H1 (cell line): ENCODE measurements around the gene ABCF2. TPM values are rescaled to one million over a fixed set of nuclear protein-coding genes. Genes with fewer than 3 reads are reported as not detected.

Experiments used
- CTCF ChIA-PET: fragments of 300-600 bp; sonication (Branson Sonifier 250); formaldehyde crosslinking; loops from one replicate; lab custom pipeline; 2021; ENCODE audit not compliant: partially characterized antibody; lab: Charles Lee
- POLR2A ChIA-PET: fragments of 300-600 bp; sonication (Branson Sonifier 250); formaldehyde crosslinking; loops from one replicate; lab custom pipeline; 2021; ENCODE audit warnings: inconsistent platforms; ENCODE audit not compliant: partially characterized antibody; lab: Charles Lee
- DNase-seq, 2 experiments: peaks; one replicate each; pipeline versions ENCODE4 v3.0.0 to v3.0.0-alpha.2; 2010 to 2022; ENCODE audit warnings: low spot score in 2 of 2, low read depth in 1 of 2, mixed read lengths in 1 of 2
- FAIRE-seq: peaks from 2 replicates; lab custom pipeline; 2011; peaks lifted over from hg19 to GRCh38; lab: Jason Lieb, UNC
- H2AFZ ChIP-seq: 2 replicates; pipeline ENCODE4 v1.8.1; 2012; ENCODE audit warnings: low read length, inconsistent platforms
- H2AK5ac ChIP-seq: 2 replicates; pipeline ENCODE4 v1.6.1; 2013; ENCODE audit warnings: low read depth, low read length
- H2BK120ac ChIP-seq: replicated peaks from 2 replicates; pipeline ENCODE3; 2013; ENCODE audit warnings: low read depth, low read length, inconsistent platforms
- H2BK12ac ChIP-seq: 2 replicates; pipeline ENCODE4 v1.6.1; 2013; ENCODE audit warnings: low read depth, low read length
- H2BK15ac ChIP-seq: 2 replicates; pipeline ENCODE4 v1.6.1; 2013; ENCODE audit warnings: low read length
- H2BK20ac ChIP-seq: 2 replicates; pipeline ENCODE4 v1.6.1; 2013; ENCODE audit warnings: low read length
- H2BK5ac ChIP-seq: 2 replicates; pipeline ENCODE4 v1.6.1; 2013; ENCODE audit warnings: low read depth, low read length
- H3K14ac ChIP-seq: 2 replicates; pipeline ENCODE4 v1.6.1; 2013; ENCODE audit warnings: inconsistent platforms; ENCODE audit not compliant: insufficient read length
- H3K18ac ChIP-seq: 2 replicates; pipeline ENCODE4 v1.6.1; 2013; ENCODE audit warnings: low read length; ENCODE audit errors: extremely low read depth
- H3K23ac ChIP-seq: 2 replicates; pipeline ENCODE4 v1.6.1; 2013; ENCODE audit warnings: inconsistent platforms; ENCODE audit not compliant: insufficient read length
- H3K23me2 ChIP-seq: 2 replicates; pipeline ENCODE4 v1.6.1; 2013; ENCODE audit warnings: low read depth, low read length
- H3K27ac ChIP-seq: 2 replicates; pipeline ENCODE4 v1.6.1; 2011; ENCODE audit warnings: low read depth, low read length, inconsistent platforms
- H3K27me3 ChIP-seq, 4 experiments: replicated peaks in 1 of 4; 1 replicate in 1 of 4; 2 replicates in 3 of 4; pipeline versions ENCODE4 v1.6.1 to v1.8.1; 2011 to 2013; ENCODE audit warnings: low read length in 3 of 4, mild to moderate bottlenecking in 3 of 4, inconsistent platforms in 2 of 4, mixed read lengths in 2 of 4, moderate library complexity in 1 of 4; ENCODE audit not compliant: control insufficient read depth in 3 of 4, insufficient read depth in 3 of 4; ENCODE audit errors: extremely low read depth in 1 of 4
- H3K36me3 ChIP-seq, 4 experiments: 2 replicates each; pipeline versions ENCODE4 v1.6.1 to v1.8.1; 2011 to 2013; ENCODE audit warnings: mild to moderate bottlenecking in 4 of 4, low read length in 3 of 4, moderate library complexity in 2 of 4, control low read depth in 1 of 4, inconsistent platforms in 1 of 4; ENCODE audit not compliant: insufficient read depth in 4 of 4, control insufficient read depth in 2 of 4
- H3K4ac ChIP-seq: replicated peaks from 2 replicates; pipeline ENCODE3; 2013; ENCODE audit warnings: low read length, low read depth, mixed read lengths, inconsistent platforms; ENCODE audit not compliant: insufficient read length
- H3K4me1 ChIP-seq, 4 experiments: replicated peaks in 1 of 4; 1 replicate in 1 of 4; 2 replicates in 3 of 4; pipeline versions ENCODE4 v1.6.1 to v1.8.1; 2011 to 2013; ENCODE audit warnings: low read length in 3 of 4, inconsistent platforms in 2 of 4, mixed read lengths in 1 of 4; ENCODE audit not compliant: insufficient read depth in 4 of 4, control insufficient read depth in 3 of 4
- H3K4me2 ChIP-seq, 2 experiments: 2 replicates each; pipeline versions ENCODE4 v1.6.1 to v1.8.1; 2011 to 2013; ENCODE audit warnings: low read depth in 2 of 2, low read length in 2 of 2, control low read depth in 1 of 2, inconsistent platforms in 1 of 2, mild to moderate bottlenecking in 1 of 2; ENCODE audit not compliant: insufficient read depth in 1 of 2
- H3K4me3 ChIP-seq, 4 experiments: fragments of 200-600, 300-600 bp in 1 of 4; sonication (generic), shearing (Covaris generic), sonication (Bioruptor Twin) in 1 of 4; 2 replicates each; pipeline versions ENCODE4 v1.5.1 to v1.8.1; 2011 to 2016; ENCODE audit warnings: low read length in 4 of 4, low read depth in 3 of 4, control low read depth in 2 of 4, inconsistent platforms in 2 of 4, mild to moderate bottlenecking in 2 of 4, mixed read lengths in 1 of 4, moderate library complexity in 1 of 4; ENCODE audit not compliant: insufficient read depth in 2 of 4; ENCODE audit errors: extremely low read depth in 1 of 4
- H3K56ac ChIP-seq: replicated peaks from 2 replicates; pipeline ENCODE3; 2013; ENCODE audit warnings: low read depth, mild to moderate bottlenecking, mixed read lengths, low read length, inconsistent platforms; ENCODE audit not compliant: insufficient read length
- H3K79me1 ChIP-seq: 2 replicates; pipeline ENCODE4 v1.6.1; 2013; ENCODE audit warnings: low read depth, low read length, control low read depth
- H3K79me2 ChIP-seq, 2 experiments: 2 replicates each; pipeline versions ENCODE4 v1.6.1 to v1.8.1; 2012 to 2013; ENCODE audit warnings: low read length in 2 of 2, mild to moderate bottlenecking in 2 of 2, inconsistent platforms in 1 of 2; ENCODE audit not compliant: insufficient read depth in 2 of 2, control insufficient read depth in 1 of 2
- H3K9ac ChIP-seq, 4 experiments: replicated peaks in 1 of 4; 1 replicate in 1 of 4; 2 replicates in 3 of 4; pipeline versions ENCODE4 v1.6.1 to v1.8.1; 2011 to 2013; ENCODE audit warnings: low read depth in 3 of 4, low read length in 3 of 4, control low read depth in 2 of 4, mild to moderate bottlenecking in 2 of 4, moderate library complexity in 2 of 4, inconsistent platforms in 1 of 4; ENCODE audit errors: extremely low read depth in 1 of 4
- H3K9me3 ChIP-seq, 2 experiments: 2 replicates each; pipeline versions ENCODE4 v1.6.1 to v1.8.1; 2012 to 2013; ENCODE audit warnings: mild to moderate bottlenecking in 2 of 2, moderate library complexity in 2 of 2, control low read depth in 1 of 2, inconsistent platforms in 1 of 2, low read depth in 1 of 2, low read length in 1 of 2, mixed read lengths in 1 of 2; ENCODE audit not compliant: insufficient read depth in 2 of 2
- H4K20me1 ChIP-seq, 2 experiments: replicated peaks in 1 of 2; 2 replicates each; pipeline versions ENCODE3 to v1.8.1; 2011 to 2013; ENCODE audit warnings: inconsistent platforms in 2 of 2, low read length in 2 of 2, mild to moderate bottlenecking in 1 of 2; ENCODE audit not compliant: insufficient read depth in 2 of 2, control insufficient read depth in 1 of 2
- H4K5ac ChIP-seq: 2 replicates; pipeline ENCODE4 v1.6.1; 2013; ENCODE audit warnings: low read length, low read depth, mixed read lengths, inconsistent platforms; ENCODE audit not compliant: insufficient read length
- H4K8ac ChIP-seq: 2 replicates; pipeline ENCODE4 v1.8.0; 2013; ENCODE audit warnings: mild to moderate bottlenecking, moderate library complexity, low read length, inconsistent platforms; ENCODE audit not compliant: insufficient read depth; ENCODE audit errors: extremely low read depth
- H4K91ac ChIP-seq: replicated peaks from 2 replicates; pipeline ENCODE3; 2013; ENCODE audit warnings: low read length, mixed read lengths, inconsistent platforms; ENCODE audit not compliant: insufficient read length
- SIN3A ChIP-seq, 2 experiments: IDR thresholded peaks in 1 of 2; conservative IDR thresholded peaks in 1 of 2; 2 replicates each; pipeline ENCODE4 v1.6.1; 2011 to 2012; ENCODE audit warnings: low read length in 2 of 2, improper control_type of control experiment in 1 of 2, low read depth in 1 of 2, mild to moderate bottlenecking in 1 of 2
- TAF1 ChIP-seq: IDR thresholded peaks from 2 replicates; pipeline ENCODE4 v1.6.1; 2011; ENCODE audit warnings: mild to moderate bottlenecking, low read depth, low read length
- WGBS, 2 experiments: shearing (Covaris generic) in 1 of 2; methylation state at CpG; one replicate each; pipeline versions ENCODE4 v1.1.6 to v1.1.7; 2013 to 2015; ENCODE audit warnings: low lambda C conversion rate in 2 of 2, mixed read lengths in 2 of 2, inconsistent platforms in 1 of 2, low coverage in 1 of 2, missing lambda C conversion rate in 1 of 2; ENCODE audit not compliant: insufficient replicate concordance in 2 of 2, insufficient coverage in 1 of 2, insufficient read length in 1 of 2; ENCODE audit errors: extremely low coverage in 1 of 2, missing lambda C conversion rate in 1 of 2; 5-methylcytosine and 5-hydroxymethylcytosine counted together
- polyA plus RNA-seq, 7 experiments: library from polyadenylated mRNA; depleted of rRNA in 3 of 7; stranded (reverse) in 5 of 7; unstranded in 2 of 7; fragments of >200 nt in 5 of 7; fragments of 200-250 nt in 2 of 7; gene quantifications; 1 replicate in 5 of 7; 2 replicates in 1 of 7; 4 replicates in 1 of 7; pipeline versions ENCODE4 v1.2.1 to v1.2.3, GENCODE V29; 2011 to 2013; ENCODE audit warnings: missing spikeins in 2 of 7, mixed read lengths in 2 of 7
- total RNA-seq: library from RNA; stranded (reverse); fragmentation: NEBNext Ultra II Directional; extraction: Animal tissue kit (Norgen Biotek cat#: 25700); gene quantifications from 2 replicates; pipeline ENCODE4 v1.2.1, GENCODE V29; 2021

Gene ABCF2
- total and polyA plus RNA-seq, 2 of the 8 experiments (the other 6 are each of a cell fraction or from before 2014, with no cell fraction given) = 28.0 to 55.0 TPM

DNA sequence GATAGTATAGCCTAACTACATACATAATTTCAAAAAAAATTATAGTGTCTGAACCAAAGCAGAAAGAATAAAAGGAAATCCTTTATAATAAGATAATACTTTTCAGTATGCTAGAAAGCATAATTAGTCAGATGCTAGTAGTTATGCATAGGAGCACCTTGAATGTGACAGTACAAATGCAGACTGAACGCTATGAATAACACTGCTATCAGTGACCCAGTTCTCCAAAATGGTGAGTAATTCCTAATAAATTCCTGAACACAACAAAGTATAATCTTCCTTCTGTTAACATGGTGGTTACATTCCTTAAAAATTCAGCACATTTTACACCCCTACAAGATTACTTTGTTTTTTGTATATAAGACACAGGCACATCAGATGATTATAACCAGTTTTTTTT is 4.1 kb upstream of the ABCF2 start:
- no peak overlapping the region for H3K4ac ChIP-seq
- no peak overlapping the region for H3K18ac ChIP-seq
- no peak overlapping the region for H2BK12ac ChIP-seq
- H2BK5ac ChIP-seq = no peak overlapping the region
- no peak overlapping the region for H4K5ac ChIP-seq
- peaks cover 4 to 30% of the 10 kb centered on the region in 2 experiments; a peak in 3 of 4 replicates for H3K79me2 ChIP-seq
- no peak overlapping the region for H2BK20ac ChIP-seq
- ChIA-PET POLR2A (no interaction called here), CTCF (no interaction called here)
- H4K20me1 ChIP-seq = peaks cover 0 to 6% of the 10 kb centered on the region in 2 experiments
- no peak overlapping the region for H2BK120ac ChIP-seq
- no peak overlapping the region for H3K14ac ChIP-seq
- peaks cover 15% of the 10 kb centered on the region for H3K79me1 ChIP-seq
- peaks cover 5 to 11% (median 8%) of the 10 kb centered on the region in 4 experiments; a peak in 6 of 7 replicates for H3K4me1 ChIP-seq
- peaks cover 22% of the 10 kb centered on the region for H3K23me2 ChIP-seq
- no peak overlapping the region for H3K9ac ChIP-seq
- H3K9me3 ChIP-seq = no peaks in the 10 kb centered on the region
- DNase-seq = no peak
- H3K4me2 ChIP-seq = no peak overlapping the region; a peak in 1 of 4 replicates
- no peak for TF ChIP-seq TAF1
- TF ChIP-seq SIN3A (conservative IDR thresholded peaks at IDR 0.05 in 1 of 2, IDR thresholded peaks at IDR 0.05 in 1 of 2; ENCODE audit: low read depth in 1 of 2, low read length in 2 of 2) = no peak
- no peak overlapping the region for H3K56ac ChIP-seq
- peaks cover 3 to 9% (median 5%) of the 10 kb centered on the region in 4 experiments; a peak in 4 of 8 replicates for H3K36me3 ChIP-seq
- H4K91ac ChIP-seq = no peak overlapping the region
- no peak overlapping the region for H3K4me3 ChIP-seq
- no peak overlapping the region for H2AK5ac ChIP-seq
- H3K23ac ChIP-seq = no peak overlapping the region
- no peak for FAIRE-seq
- H2BK15ac ChIP-seq = no peak overlapping the region
- 86% methylated on average over 1 of the region's 1 CpG; no CpG with 5 or more reads in 1 of the 2 experiments for WGBS, 2 experiments
- H3K27me3 ChIP-seq = no peaks in the 10 kb centered on the region
- no peak overlapping the region for H4K8ac ChIP-seq
- no peak overlapping the region for H2AFZ ChIP-seq
- H3K27ac ChIP-seq = no peak overlapping the region
